ENCODE results near the gene ING5.

Gene ING5

DNA sequence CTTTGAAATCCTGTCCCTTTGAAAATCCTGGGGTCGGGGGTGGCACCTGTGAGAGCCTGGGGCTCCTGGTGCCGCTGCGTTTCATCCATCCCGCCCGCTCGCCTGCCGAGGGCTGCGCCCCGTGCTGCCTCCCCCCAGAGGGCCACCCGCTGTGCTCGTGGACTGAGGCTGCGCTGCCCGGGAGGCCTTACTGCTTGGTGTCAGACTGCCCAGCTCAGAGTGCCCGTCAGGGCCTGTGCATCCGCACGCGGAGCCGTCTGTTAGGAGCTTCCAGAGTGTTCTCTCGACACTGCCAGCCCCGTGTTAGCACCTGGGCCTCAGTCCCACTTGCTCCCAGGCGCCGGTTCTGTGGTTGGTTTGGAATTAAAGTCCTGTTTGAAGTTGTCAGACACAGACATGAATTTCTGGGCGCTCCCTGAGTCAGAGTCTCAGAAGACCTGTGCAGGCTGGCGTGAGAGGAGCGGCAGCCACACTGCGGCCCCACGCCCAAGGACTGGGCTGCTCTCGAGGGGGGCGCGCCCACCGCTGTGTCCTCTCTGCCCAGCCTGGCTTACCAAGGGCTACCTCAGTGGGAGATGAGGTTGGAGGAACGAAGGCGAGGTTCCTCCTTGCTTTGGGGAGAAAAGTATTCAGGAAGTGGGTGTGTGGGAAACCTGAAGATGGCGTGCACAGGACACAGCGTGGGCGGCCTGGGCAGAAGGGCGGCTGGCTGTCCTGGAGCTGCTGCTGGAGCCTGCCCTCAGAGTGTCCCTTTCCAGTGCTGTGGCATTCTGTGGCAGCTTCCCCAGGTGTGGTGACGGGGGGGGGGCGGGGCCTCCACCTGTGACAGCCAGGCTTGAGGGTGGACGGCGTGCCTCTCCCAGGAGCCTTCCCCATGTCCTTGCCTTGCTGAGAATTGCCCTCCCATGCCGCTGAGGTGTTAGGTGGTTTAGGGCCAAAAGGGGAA lies 29.3 kb upstream of the ING5 start:
- no peak for DNase-seq (ENCODE audit: low read depth in 3 of 3, low spot score in 1 of 3)

GRCh38 chr2:241673189-241673663 lies 28.6 kb upstream of the ING5 start:
- DNase-seq (ENCODE audit: low read depth in 3 of 3, low spot score in 1 of 3) = no peak

- DNase-seq (ENCODE audit: low read depth in 3 of 3, low spot score in 1 of 3) = no peak
These were observed 27.8 kb upstream of the ING5 start for GRCh38 chr2:241673797-241674725.

GRCh38 chr2:241675885-241676284 lies 26.0 kb upstream of the ING5 start:
- no peak for DNase-seq (ENCODE audit: low read depth in 3 of 3, low spot score in 1 of 3)

DNA sequence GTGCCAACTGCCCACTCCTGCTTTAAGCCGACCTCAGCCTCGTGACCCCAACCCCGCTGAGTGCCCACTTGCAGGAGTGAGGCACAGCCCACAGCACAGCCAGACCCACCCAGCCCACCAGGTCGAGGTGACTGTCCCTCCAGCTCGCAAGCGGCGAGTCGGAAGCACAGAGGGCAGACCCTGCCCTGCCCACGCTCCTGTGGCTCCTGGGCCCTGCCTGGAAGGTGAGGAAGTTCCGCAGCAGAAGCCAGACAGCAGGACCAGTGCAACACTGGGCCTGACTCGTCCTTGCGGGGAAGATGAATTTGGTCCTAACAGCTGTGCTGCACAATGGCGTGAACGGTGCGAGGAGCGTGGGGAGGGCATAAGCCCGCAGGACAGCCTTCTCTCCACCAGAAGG lies 25.2 kb upstream of the ING5 start:
- no peak for DNase-seq (ENCODE audit: low read depth in 3 of 3, low spot score in 1 of 3)

DNA sequence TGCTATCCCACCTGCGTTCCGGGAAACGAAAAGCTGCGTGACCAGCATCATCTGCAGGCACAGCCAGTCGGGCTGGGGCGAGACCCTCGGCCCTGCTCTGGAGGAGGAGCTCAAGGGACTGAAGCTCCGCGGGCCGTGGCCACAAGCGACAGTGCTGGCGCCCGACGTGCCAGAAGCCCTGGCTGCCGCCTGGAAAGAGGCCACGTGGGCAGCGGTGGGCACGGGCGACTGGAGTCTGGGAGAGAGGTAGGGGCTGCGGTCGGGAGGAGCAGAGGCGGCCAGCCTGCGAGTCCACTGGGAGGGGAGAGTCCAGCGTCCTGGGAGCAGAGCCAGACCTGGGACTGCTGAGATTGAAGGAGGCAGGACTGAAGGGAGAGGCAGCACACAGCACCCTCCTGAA lies 24.4 kb upstream of the ING5 start:
- DNase-seq (ENCODE audit: low read depth in 3 of 3, low spot score in 1 of 3) = no peak

DNA sequence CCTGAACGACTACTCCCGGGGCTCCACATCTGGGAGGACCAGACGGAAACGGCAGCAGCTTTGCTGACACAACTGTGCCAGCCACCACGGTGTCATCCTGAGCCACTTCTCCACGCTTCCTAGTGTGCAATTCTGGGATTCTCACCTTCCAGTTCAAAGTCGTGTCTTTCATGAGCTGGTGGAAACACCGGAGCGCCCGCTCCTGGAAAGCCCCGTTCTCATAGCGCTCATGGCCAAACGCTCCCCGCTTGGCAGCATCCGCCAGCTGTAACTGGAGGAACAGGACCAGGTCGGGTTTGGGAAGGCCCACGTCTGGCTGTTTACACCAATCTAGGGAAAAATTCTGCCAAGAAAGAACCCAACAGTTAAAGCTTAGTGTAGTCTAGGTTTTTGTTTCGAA lies 23.5 kb upstream of the ING5 start:
- no peak for DNase-seq (ENCODE audit: low read depth in 3 of 3, low spot score in 1 of 3)

DNA sequence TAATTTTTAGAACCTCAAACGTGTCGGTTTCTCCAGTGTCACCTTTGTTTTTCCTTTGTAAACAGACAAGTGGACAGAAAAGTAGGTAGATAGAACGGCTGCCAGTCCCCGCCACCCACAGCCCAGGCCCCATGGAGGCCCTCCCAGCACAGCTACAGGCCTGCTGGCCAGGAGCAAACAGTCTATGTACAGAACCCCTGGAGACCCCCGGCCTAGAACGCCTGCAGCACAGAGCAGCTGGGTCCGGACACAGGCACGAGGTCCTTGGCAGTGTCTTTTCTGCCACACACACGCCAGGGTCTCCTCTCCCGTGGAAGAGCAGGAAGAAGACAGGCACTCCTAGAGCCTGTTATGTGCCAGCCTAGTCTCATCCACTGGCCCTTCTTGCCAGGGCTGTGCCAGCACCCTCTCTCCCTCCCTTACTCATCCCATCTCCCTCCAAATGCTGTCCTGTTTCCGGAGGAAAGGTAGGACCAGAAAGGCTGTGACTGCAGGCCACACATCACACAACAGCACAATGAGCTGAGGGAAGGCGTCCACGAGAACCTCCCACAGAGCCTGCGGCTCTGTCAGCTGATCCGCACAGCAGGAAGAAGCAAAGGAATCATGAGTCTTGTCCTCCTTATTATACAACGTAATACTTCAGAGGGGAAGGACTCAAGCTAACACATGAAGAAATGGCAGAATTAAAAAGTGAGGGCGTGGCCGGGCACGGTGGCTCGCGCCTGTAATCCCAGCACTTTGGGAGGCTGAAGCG lies 22.9 kb upstream of the ING5 start:
- DNase-seq (ENCODE audit: low read depth in 3 of 3, low spot score in 1 of 3) = no peak

- DNase-seq (ENCODE audit: low read depth in 3 of 3, low spot score in 1 of 3) = no peak
These were observed 21.8 kb upstream of the ING5 start for GRCh38 chr2:241680044-241680443.

DNA sequence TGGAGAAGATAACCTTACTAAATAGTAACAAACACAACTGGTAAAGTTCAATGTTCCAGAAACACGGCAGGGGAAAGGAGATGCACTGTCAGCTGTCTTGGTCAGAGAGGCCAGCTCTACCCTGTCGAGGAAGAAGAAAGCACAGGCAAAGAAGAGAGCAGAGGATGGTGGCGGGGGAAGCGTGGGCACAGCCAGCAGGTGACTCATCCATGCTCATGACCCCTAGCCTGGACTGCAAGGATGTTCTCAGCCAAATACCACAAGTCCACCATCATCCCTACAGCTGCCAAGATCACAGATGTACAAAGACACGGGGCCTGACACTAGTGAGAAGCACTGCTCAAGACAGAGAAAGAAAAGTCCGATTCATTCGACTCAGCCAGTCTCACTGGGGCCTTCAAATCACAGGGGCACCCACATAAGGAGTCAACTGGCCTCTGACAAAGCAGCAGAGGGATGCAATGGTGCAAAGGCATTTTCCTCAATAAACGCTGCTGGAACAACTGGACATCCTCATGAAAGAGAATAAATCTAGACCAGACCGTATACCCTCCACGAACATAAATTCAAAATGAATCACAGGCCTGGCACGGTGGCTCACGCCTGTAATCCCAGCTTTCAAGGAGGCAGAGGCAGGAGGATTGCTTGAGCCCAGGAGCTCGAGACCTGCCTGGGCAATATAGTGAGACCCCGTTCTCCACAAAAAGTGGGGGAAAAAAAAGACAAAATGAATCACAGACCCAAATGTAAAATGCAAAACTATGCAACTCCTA lies 20.8 kb upstream of the ING5 start:
- no peak for DNase-seq (ENCODE audit: low read depth in 3 of 3, low spot score in 1 of 3)

DNA sequence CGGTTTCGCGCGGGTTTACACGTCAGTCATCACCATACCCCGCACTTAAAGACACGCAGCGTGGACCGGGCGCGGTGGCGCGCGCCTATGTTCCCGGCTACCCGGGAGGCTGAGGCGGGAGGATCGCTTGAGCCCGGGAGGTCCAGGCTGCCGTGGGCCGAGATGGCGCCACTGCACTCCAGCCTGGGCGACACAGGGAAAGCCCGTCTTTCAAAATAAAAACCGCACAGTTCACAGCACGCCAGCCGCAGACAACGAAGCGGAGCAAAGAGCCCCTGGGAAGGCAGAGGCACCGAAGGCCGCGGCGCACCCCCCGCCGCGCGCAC lies 15.6 kb upstream of the ING5 start:
- DNase-seq (ENCODE audit: low read depth in 3 of 3, low spot score in 1 of 3) = peak in 1 of 3 donors; percentile 13

DNA sequence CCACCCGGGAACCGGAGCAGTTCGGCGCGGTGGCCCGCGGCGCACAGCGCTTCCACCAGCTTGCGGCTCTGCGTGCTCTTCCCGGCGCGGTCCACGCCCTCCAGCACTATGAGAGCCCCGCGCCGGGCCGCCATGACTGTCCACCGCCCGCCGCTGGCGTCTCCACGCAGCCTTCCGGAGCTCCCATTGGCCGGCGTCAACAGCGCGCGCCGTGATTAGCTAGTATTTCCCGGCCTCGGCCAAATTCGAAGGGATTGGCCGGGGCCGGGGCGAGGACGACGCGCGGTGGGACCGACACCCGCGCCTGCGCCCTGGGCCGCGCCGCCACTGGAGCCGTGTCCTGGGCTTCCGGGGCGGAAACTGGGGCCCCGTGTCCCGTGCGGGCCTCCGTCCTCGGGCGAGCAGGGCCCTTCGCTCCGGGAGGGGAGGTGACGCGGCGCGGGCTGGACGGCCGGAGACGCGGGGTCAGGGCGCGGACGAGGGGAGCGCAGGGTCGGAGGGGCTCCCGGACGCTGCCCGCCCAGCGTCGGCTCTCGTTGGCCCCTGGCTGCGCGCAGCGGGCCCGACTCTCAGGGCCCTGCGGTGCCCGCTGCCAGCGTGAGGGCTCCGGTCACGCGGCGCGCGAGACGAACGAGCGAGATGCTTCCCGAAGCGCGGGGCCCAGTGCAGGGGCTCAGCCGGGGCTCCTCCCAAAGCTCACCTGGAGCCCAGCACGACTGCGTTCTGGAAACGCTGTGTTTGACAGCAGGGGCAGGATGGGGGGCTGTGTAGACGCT lies 15.0 kb upstream of the ING5 start, which contains the start of gene DTYMK:
Gene DTYMK, minus strand, starts transcription at position 166 of the 776 bp plus-strand sequence. Its CDS starts 32 bp downstream, at position 134.
- peak; percentile 89 to 92 (median 90) for DNase-seq (ENCODE audit: low read depth in 3 of 3, low spot score in 1 of 3)

GRCh38 chr2:241689306-241689705 lies 12.5 kb upstream of the ING5 start:
- DNase-seq (ENCODE audit: low read depth in 3 of 3, low spot score in 1 of 3) = peak in 1 of 3 donors; percentile 12

- no peak for DNase-seq (ENCODE audit: low read depth in 3 of 3, low spot score in 1 of 3)
These were observed 11.6 kb upstream of the ING5 start for GRCh38 chr2:241690202-241690717.

DNA sequence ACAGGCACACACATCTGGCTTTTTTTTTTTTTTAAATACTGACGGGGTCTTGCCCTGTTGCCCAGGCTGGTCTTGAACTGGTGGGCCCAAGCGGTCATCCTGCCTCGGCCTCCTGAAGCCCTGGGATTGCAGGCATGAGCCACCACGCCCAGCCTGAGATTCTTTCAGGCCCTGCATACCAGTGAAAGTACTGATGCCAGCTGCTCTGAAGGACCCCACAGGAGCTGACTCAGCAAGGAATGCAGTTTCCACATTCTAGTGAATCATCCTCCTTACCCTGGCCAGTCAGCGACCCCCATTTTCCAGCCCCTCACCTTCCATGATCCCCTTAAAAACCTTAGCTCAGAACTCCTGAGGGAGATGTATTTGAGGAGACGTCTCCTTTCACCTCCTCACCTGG lies 9.4 kb upstream of the ING5 start:
- DNase-seq (ENCODE audit: low read depth in 3 of 3, low spot score in 1 of 3) = no peak

GRCh38 chr2:241695651-241696050 lies 6.2 kb upstream of the ING5 start:
- no peak for DNase-seq (ENCODE audit: low read depth in 3 of 3, low spot score in 1 of 3)

DNA sequence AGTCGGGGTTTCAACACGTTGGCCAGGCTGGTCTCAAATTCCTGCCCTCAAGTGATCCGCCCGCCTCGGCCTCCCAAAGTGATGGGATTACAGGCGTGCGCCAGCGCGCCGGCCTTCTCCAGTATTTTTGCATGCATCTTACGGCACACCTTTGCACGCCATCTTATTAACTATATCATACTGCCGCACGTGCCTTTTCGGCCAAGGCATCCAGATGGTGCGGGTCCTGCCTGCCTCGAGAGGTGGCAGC lies 765 bp upstream of the ING5 start:
- DNase-seq (ENCODE audit: low read depth in 3 of 3, low spot score in 1 of 3) = no peak

GRCh38 chr2:241702155-241703031 lies 554 bp downstream of the ING5 start:
- peak; percentile 77 to 86 (median 81) for DNase-seq (ENCODE audit: low read depth in 3 of 3, low spot score in 1 of 3)

Measured in stimulated activated CD4-positive, alpha-beta T cell treated with anti-CD3 and anti-CD28 coated beads, TNF-alpha, amount 100 ng/mL, for 1 hour (primary cell).